ENCODE measurements around the gene TMED9.
"Not testable (repeated sequence)": the region's sequence is repeated elsewhere in the genome, so short reads cannot be mapped to it uniquely, and the experiment has no call there.

TMED9 gene

DNA sequence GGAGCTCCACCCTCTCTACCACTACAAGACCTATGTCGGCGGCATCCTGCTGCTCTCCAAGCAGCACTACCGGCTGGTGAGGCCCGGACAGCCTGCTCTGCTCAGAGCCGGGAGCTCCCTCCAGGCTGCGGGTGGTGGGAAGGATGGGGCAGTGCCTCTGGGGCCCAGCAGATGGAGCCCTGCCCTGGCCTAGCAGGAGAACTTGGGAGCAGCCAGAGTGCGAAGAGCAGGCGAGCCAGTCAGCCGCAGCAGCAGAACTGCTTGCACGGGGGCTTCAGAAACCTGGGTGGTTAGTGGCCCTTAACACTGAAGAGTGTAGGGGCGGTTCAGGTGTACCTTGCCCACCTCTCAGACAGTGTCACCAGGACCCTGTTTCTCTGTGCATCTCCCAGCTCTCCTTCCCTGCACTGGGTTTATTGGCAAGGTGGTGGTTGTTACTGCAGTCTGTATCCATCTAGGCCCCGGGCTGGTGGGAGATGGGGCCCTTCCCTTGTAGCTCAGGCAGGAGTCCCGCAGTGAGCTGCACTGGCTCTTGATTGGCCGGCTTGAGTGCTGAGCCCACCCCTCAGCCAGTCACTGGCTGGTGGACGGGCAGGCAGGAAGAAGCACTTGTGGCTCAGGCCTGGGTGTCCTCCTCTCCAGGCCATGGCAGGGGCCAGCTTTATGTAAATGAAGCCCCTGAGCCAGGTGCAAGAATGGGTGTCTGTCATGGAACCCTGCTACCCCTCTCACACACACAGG lies 15.6 kb downstream of the TMED9 start:
- DNase-seq: peak in 1 of 2 donors; percentile 62

DNA sequence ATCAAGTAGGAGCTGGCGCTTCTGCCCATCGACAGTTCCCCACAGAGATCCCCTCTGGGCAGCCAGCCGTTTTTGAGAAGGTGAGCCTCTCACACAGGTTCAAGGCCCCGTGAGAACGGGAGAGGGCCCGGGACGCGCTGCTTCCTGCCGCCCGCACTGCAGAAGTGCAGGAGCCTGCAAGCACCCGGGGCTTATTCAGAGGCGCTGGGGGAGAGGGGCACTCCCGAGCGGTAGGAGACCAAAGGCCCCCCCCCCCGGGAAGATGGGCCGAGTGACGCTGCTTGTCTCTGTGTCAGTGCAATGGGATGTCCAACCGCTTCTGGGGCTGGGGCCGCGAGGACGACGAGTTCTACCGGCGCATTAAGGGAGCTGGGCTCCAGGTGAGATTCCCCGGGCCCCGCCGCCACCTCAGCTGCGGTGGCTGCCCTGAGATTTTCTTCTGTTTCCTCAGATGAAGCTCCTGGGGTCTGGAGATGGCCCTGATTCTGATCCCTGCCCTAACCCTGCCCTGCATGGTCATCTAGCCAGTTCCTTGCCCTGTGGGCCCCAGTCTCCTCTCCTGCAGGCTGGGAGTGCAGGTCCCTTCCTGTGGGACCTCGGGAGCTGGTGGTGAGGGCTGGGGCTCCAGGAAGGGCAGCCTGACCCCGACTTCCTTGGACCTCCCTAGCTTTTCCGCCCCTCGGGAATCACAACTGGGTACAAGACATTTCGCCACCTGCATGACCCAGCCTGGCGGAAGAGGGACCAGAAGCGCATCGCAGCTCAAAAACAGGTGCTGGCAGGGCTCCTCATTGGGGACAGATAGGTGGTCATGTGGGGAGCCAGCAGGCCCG lies 16.5 kb downstream of the TMED9 start:
- no peak for DNase-seq

DNA sequence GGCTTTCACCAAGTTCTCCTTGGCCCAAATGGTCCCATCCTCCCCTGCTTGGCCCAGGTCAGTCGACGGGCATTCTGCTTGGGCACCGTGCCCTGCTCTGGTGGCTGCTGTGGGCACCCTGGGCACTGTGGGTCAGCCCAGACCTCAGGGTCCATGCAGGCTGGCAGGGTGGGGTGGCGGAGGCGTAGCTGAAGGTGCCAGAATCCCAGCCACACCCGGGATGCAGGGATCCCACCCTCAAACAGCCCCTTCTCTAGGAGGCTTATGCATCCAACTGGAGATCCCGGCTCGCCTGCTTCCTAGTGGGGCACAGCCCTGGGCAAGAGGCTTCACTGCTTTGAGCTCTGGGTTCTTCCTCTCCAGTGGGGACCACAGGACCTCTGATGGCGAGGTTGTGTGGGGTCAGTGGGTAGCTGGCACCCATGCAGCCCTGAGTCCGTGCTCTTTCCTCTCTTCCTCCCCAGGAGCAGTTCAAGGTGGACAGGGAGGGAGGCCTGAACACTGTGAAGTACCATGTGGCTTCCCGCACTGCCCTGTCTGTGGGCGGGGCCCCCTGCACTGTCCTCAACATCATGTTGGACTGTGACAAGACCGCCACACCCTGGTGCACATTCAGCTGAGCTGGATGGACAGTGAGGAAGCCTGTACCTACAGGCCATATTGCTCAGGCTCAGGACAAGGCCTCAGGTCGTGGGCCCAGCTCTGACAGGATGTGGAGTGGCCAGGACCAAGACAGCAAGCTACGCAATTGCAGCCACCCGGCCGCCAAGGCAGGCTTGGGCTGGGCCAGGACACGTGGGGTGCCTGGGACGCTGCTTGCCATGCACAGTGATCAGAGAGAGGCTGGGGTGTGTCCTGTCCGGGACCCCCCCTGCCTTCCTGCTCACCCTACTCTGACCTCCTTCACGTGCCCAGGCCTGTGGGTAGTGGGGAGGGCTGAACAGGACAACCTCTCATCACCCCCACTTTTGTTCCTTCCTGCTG lies 17.4 kb downstream of the TMED9 start:
- DNase-seq: no peak

DNA sequence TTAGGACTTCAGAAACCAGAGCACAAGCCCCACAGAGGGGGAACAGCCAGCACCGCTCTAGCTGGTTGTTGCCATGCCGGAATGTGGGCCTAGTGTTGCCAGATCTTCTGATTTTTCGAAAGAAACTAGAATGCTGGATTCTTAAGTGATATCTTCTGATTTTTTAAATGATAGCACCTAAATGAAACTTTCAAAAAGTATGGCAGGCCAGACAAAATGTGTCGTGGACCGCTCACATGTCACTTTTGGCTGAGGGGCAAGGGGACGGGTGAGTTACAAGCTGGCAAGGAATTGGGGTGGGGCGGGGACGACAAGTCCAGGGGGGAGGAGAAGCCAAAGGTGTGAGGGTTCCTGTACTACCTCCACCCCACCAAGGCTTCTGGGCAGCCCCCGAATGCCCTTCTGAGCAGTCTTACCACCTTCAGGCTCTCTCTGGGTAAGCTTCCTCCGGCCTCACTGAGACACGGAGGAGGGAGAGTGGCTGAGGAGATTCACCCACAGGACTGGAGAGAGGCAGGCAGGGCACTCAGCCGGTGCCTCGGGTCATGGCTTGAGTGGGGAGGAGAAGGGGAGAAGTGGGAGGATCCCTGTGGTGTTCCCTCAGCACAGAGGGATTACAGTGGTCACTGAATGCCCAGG lies 18.2 kb downstream of the TMED9 start:
- DNase-seq: no peak

DNA sequence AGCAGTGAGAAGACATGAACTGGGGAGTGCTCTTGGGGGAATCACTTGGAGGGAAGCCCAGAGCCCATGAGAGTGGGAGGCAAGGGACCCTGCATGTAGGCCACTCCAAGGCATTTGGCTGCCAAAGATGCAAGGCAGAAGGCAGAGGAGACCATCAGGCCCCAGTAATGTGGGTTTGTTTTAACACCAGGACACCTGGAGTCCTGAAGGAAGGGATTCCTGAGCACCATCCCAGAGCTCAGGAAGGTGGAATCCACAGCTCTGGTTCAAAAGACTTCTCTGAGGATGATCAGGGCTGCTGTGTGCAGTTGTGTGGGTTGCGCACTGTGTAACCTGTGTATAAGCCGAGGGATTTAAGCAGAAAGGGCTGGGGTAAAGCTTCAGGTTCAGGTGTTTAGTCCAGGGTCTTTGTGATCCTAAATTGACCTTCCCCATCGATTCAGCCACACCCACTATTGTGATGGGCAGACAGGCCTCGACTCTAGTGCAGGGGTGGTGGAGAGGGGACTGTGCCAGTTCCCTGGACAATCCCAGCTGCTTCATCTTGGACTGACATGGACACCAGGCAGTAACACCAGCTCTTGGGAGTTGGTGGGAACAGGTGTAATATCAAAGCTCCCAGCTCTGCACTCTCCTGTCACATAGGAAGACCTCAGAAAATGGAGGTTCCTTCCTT lies 18.9 kb downstream of the TMED9 start:
- no peak for DNase-seq

DNA sequence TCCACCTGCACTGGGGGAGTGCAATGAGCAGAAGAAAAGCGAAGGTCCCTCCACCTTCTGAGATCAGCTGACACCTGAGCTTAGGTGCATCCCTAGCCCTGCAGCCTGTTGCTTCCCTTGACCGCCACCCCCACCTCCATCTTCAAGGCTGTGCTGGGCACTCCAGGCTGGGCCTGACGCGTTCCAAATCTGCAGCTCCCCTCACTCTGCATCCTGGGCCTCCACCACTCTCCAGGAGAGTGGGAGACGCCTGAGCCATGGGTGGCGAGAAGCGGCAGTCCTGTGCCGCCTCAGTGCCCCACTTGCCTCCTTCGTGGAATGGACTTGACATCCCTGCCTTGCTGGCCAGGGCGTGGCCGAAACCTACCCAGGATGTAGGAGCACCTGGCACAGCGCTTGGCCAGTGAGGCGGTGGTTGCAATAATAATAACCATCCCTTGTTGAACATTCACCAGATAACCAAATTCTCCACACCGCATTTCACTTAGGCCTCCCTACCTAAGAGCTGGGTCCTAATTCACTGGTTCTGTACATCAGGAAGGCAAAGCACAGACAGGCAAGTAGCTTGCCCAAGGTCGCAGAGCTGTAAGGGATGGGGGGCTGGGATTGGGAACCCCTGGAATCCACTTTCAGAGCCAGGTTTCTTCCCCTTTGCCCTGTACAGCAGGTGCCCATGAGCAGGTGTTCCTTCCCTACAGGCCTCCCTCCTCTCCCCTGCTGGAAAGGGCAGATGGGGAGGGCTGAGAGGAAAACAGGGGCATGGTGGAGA lies 19.6 kb downstream of the TMED9 start:
- DNase-seq: no peak

DNA sequence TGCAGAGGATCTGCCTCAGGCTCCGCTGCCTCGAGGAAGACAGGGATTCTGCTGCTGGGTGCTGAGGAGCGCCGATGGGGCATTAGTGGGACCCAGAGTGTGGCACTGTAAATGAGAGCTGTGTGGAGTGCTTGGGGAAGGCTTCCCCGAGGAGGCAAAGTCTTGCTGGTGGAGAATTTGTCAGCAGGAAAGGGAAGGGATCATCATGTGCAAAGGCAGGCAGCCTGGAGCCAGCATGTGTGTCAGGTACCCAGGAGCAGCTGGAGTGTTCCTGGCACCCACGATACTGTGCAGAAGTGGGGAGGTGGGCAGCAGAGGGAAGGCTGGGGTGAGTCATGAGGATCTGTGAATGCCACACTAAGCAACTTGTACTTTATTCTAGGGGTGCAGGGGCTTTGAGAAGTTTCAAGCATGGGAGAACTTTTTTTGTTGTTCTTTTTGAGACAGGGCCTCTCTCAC lies 20.2 kb downstream of the TMED9 start:
- DNase-seq: no peak

DNA sequence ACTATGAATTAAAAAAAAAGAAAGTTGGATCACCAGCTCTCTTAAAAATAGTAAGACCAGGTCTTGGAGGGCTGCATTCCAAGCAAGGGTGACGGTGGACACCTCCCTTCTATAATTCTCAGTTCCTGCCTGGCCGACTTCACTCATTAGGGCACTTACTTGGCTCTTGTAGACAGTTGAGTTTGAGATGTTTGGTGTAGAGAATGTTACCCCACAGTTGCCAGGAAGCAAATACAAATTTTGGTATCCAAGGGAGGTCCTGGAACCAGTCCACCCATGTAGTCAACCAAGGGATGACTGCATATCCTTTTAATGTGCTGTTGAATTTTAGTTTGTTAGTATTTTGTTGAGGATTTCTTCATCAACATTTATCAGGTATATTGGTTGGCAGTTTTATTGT lies 28.6 kb downstream of the TMED9 start:
- DNase-seq: no peak

DNA sequence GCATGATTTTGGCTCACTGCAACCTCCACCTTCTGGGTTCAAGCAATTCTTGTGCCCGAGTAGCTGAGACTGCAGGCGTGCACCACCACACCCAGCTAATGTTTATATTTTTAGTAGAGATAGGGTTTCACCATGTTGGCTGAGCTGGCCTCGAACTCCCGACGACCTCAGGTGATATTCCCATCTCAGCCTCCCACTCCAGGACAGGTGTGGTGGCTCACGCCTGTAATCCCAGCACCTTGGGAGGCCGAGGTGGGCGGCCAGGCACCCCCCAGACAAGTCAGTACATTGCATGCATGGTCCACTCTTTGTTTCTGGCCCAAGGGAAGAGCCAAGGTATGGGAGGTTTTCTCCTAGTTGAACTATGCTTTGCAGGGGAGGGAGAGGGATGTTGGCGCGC lies 32.2 kb downstream of the TMED9 start:
- DNase-seq: not testable (repeated sequence)

DNA sequence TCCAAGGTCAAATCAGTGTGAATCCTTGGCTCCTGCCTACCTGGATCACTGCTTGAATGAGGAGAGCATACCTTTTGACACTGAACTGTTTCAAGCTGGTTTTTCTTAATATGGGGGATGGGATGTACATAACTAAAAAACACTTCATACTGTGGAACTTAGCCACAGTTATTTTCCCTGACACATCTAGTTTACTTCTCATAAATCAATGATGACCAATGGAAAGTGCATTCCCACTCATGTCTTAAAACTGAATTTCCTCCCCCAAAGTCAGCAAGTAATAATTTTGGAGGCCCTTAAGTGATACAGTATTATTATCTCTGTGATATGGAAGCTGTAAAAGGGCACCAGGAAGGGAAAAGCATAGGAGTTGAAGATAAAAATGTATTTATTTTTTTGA lies 38.2 kb downstream of the TMED9 start:
- DNase-seq: not testable (repeated sequence)

DNA sequence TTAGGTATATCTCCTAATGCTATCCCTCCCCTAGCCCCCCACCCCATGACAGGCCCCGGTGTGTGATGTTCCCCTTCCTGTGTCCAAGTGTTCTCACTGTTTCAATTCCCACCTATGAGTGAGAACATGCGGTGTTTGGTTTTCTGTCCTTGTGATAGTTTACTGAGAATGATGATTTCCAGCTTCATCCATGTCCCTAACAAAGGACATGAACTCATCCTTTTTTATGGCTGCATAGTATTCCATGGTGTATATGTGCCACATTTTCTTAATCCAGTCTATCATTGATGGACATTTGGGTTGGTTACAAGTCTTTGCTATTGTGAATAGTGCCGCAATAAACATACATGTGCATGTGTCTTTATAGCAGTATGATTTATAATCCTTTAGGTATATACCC lies 42.9 kb downstream of the TMED9 start:
- not testable (repeated sequence) for DNase-seq

DNA sequence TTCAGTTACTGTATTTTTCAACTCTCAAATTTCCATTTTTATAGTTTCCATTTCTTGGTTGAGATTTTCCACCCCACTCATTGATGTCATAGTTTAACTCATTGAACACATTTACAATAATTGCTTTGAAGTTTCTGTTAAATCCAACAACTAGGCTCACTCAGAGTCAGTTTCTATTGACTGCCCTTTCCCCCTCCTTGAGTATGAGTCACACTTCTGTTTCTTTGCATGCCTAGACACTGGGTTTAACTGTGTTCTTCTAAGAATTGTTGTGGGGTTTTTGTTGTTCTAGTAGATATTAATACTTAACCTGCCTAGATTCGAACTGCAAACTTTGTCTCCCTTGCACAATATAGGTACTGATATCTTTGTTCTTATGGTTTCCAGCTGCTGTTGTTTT lies 53.5 kb downstream of the TMED9 start:
- DNase-seq: not testable (repeated sequence)

All from hippocampal formation (tissue), 2 donors.